ENCODE results near the gene SLC25A36. TPM values are rescaled to one million over a fixed set of nuclear protein-coding genes. Genes with fewer than 3 reads are reported as not detected.

Gene SLC25A36
- 10 to 100 TPM; 42.3 to 62.3 TPM for total RNA-seq

GRCh38 chr3:140941434-140942220, at the start of gene SLC25A36:
TSS of gene SLC25A36 (plus strand) at chr3:140941836. CDS start at chr3:140942055, 219 bp downstream.
- CTCF ChIA-PET, result interaction anchor here (0.7 to 2.5 kb wide), 3 partner anchors 15 to 244 kb away, joined by 3 to 5 read pairs (median 4); no protein-coding TSS in a partner anchor
- peak; percentile 98 for ATAC-seq

GRCh38 chr3:140896997-140897396, 44.6 kb upstream of the SLC25A36 start:
- Mint-ChIP-seq H3K9me3 (ENCODE audit: low read depth) (no peaks in the 10 kb centered on the region), H3K27me3 (peaks cover 19% of the 10 kb centered on the region), H3K4me3 (no peak overlapping the region), H3K27ac (no peak overlapping the region), H3K36me3 (ENCODE audit: low read depth) (no peaks in the 10 kb centered on the region), H3K4me1 (no peaks in the 10 kb centered on the region)
- ChIA-PET CTCF (interaction anchor here (1.5 to 2.2 kb wide), 3 partner anchors 10 to 295 kb away, joined by 4 to 7 read pairs (median 7); no protein-coding TSS in a partner anchor), POLR2A (no interaction called here)
- intact Hi-C loops (cut with DNase I, micrococcal nuclease), result no loop called here
- ATAC-seq (no peak), DNase-seq (no peak)

More at GRCh38 chr3:140941434-140942220, at the start of gene SLC25A36:
- H3K36me3 Mint-ChIP-seq (ENCODE audit: low read depth), result peaks cover 12% of the 10 kb centered on the region
- DNase-seq, result peak; percentile 99
- peak within 1 kb of the TSS; percentile 95 for H3K27ac Mint-ChIP-seq
- H3K4me3 Mint-ChIP-seq, result peak within 1 kb of the TSS; percentile 93
- H3K27me3 Mint-ChIP-seq, result no peaks in the 10 kb centered on the region
- peaks cover 2% of the 10 kb centered on the region for H3K9me3 Mint-ChIP-seq (ENCODE audit: low read depth)
- POLR2A ChIA-PET, result no interaction called here
- intact Hi-C loops (cut with DNase I, micrococcal nuclease), result loop anchor here (1.0 to 10.0 kb wide), 12 partner anchors 43 to 1599 kb away; partner anchors contain the start of genes COPB2 (in 2 of the 2), MRPS22 (in 1 of the 2), NMNAT3 (in 1 of the 2) and PXYLP1 (in 1 of the 2)
- H3K4me1 Mint-ChIP-seq, result peaks cover 37% of the 10 kb centered on the region

GRCh38 chr3:140898340-140899180, 43.1 kb upstream of the SLC25A36 start:
- intact Hi-C loops (cut with DNase I, micrococcal nuclease), result loop anchor here (1.0 to 2.0 kb wide), 6 partner anchors 43 to 294 kb away; partner anchors contain the start of gene SLC25A36 (in 1 of the 2)
- peak; percentile 11 for DNase-seq
- ChIA-PET CTCF (interaction anchor here (0.5 to 2.2 kb wide), 12 partner anchors 9 to 493 kb away, joined by 3 to 13 read pairs (median 4); no protein-coding TSS in a partner anchor), POLR2A (no interaction called here)
- Mint-ChIP-seq H3K9me3 (ENCODE audit: low read depth) (no peaks in the 10 kb centered on the region), H3K4me1 (no peaks in the 10 kb centered on the region), H3K27me3 (peaks cover 11% of the 10 kb centered on the region), H3K27ac (no peak overlapping the region), H3K36me3 (ENCODE audit: low read depth) (no peaks in the 10 kb centered on the region), H3K4me3 (no peak overlapping the region)
- peak; percentile 66 for ATAC-seq

GRCh38 chr3:140899363-140899762, 42.3 kb upstream of the SLC25A36 start:
- Mint-ChIP-seq H3K36me3 (ENCODE audit: low read depth) (no peaks in the 10 kb centered on the region), H3K27me3 (peaks cover 9% of the 10 kb centered on the region), H3K27ac (no peak overlapping the region), H3K4me3 (no peak overlapping the region), H3K9me3 (ENCODE audit: low read depth) (no peaks in the 10 kb centered on the region), H3K4me1 (no peaks in the 10 kb centered on the region)
- intact Hi-C loops (cut with DNase I, micrococcal nuclease), result loop anchor here in 1 of 2 experiments (2.0 kb wide), 2 partner anchors 73 to 205 kb away; no protein-coding TSS in a partner anchor
- CTCF ChIA-PET, result interaction anchor here (0.8 to 2.2 kb wide), 9 partner anchors 8 to 296 kb away, joined by 3 to 13 read pairs (median 5); no protein-coding TSS in a partner anchor
- DNase-seq, result no peak
- no peak for ATAC-seq
- POLR2A ChIA-PET, result no interaction called here

- CTCF ChIA-PET, result no interaction called here
- H3K4me3 Mint-ChIP-seq, result no peak overlapping the region
- H3K4me1 Mint-ChIP-seq, result no peaks in the 10 kb centered on the region
- H3K27me3 Mint-ChIP-seq, result no peaks in the 10 kb centered on the region
- H3K36me3 Mint-ChIP-seq (ENCODE audit: low read depth), result no peaks in the 10 kb centered on the region
- ATAC-seq, result no peak
- intact Hi-C loops (cut with DNase I, micrococcal nuclease), result no loop called here
- no peak overlapping the region for H3K27ac Mint-ChIP-seq
- no peaks in the 10 kb centered on the region for H3K9me3 Mint-ChIP-seq (ENCODE audit: low read depth)
- DNase-seq, result no peak
- POLR2A ChIA-PET, result no interaction called here
Measured at GRCh38 chr3:140902791-140903190, 38.8 kb upstream of the SLC25A36 start.

GRCh38 chr3:140903196-140903595, 38.4 kb upstream of the SLC25A36 start:
- Mint-ChIP-seq H3K36me3 (ENCODE audit: low read depth) (no peaks in the 10 kb centered on the region), H3K9me3 (ENCODE audit: low read depth) (no peaks in the 10 kb centered on the region), H3K4me1 (no peaks in the 10 kb centered on the region), H3K27ac (no peak overlapping the region), H3K4me3 (no peak overlapping the region), H3K27me3 (no peaks in the 10 kb centered on the region)
- POLR2A ChIA-PET, result no interaction called here
- no peak for DNase-seq
- intact Hi-C loops (cut with DNase I, micrococcal nuclease), result no loop called here
- no peak for ATAC-seq
- CTCF ChIA-PET, result no interaction called here

GRCh38 chr3:140904521-140904920, 37.1 kb upstream of the SLC25A36 start:
- DNase-seq (no peak), ATAC-seq (no peak)
- Mint-ChIP-seq H3K4me1 (no peaks in the 10 kb centered on the region), H3K9me3 (ENCODE audit: low read depth) (no peaks in the 10 kb centered on the region), H3K36me3 (ENCODE audit: low read depth) (no peaks in the 10 kb centered on the region), H3K27me3 (no peaks in the 10 kb centered on the region), H3K4me3 (no peak overlapping the region), H3K27ac (no peak overlapping the region)
- intact Hi-C loops (cut with DNase I, micrococcal nuclease), result no loop called here
- POLR2A ChIA-PET, result no interaction called here
- CTCF ChIA-PET, result no interaction called here

- no peak for ATAC-seq
- Mint-ChIP-seq H3K4me3 (no peak overlapping the region), H3K27me3 (no peaks in the 10 kb centered on the region), H3K9me3 (ENCODE audit: low read depth) (no peaks in the 10 kb centered on the region), H3K36me3 (ENCODE audit: low read depth) (no peaks in the 10 kb centered on the region), H3K4me1 (no peaks in the 10 kb centered on the region), H3K27ac (no peak overlapping the region)
- ChIA-PET POLR2A (no interaction called here), CTCF (interaction anchor here (0.6 kb wide), 1 partner anchor 287 kb away, joined by 3 read pairs; no protein-coding TSS in a partner anchor)
- DNase-seq, result no peak
- intact Hi-C loops (cut with DNase I, micrococcal nuclease), result no loop called here
Measured at GRCh38 chr3:140905559-140905958, 36.1 kb upstream of the SLC25A36 start.

GRCh38 chr3:140906785-140907184, 34.9 kb upstream of the SLC25A36 start:
- no peaks in the 10 kb centered on the region for H3K36me3 Mint-ChIP-seq (ENCODE audit: low read depth)
- POLR2A ChIA-PET, result no interaction called here
- H3K4me3 Mint-ChIP-seq, result no peak overlapping the region
- CTCF ChIA-PET, result interaction anchor here (0.6 to 1.7 kb wide), 2 partner anchors 9 to 134 kb away, joined by 3 to 7 read pairs; no protein-coding TSS in a partner anchor
- H3K9me3 Mint-ChIP-seq (ENCODE audit: low read depth), result no peaks in the 10 kb centered on the region
- ATAC-seq (no peak), DNase-seq (no peak)
- H3K4me1 Mint-ChIP-seq, result no peaks in the 10 kb centered on the region
- intact Hi-C loops (cut with DNase I, micrococcal nuclease), result no loop called here
- H3K27ac Mint-ChIP-seq, result no peak overlapping the region
- no peaks in the 10 kb centered on the region for H3K27me3 Mint-ChIP-seq

- H3K36me3 Mint-ChIP-seq (ENCODE audit: low read depth), result no peaks in the 10 kb centered on the region
- no peak for DNase-seq
- H3K4me1 Mint-ChIP-seq, result no peaks in the 10 kb centered on the region
- CTCF ChIA-PET, result no interaction called here
- POLR2A ChIA-PET, result no interaction called here
- intact Hi-C loops (cut with DNase I, micrococcal nuclease), result no loop called here
- H3K27ac Mint-ChIP-seq, result no peak overlapping the region
- H3K4me3 Mint-ChIP-seq, result no peak overlapping the region
- no peaks in the 10 kb centered on the region for H3K9me3 Mint-ChIP-seq (ENCODE audit: low read depth)
- ATAC-seq, result no peak
- peaks cover 1% of the 10 kb centered on the region for H3K27me3 Mint-ChIP-seq
Measured at GRCh38 chr3:140910860-140911259, 30.8 kb upstream of the SLC25A36 start.

- Mint-ChIP-seq H3K27me3 (peaks cover 4% of the 10 kb centered on the region), H3K4me1 (no peaks in the 10 kb centered on the region), H3K27ac (no peak overlapping the region), H3K4me3 (no peak overlapping the region), H3K36me3 (ENCODE audit: low read depth) (no peaks in the 10 kb centered on the region), H3K9me3 (ENCODE audit: low read depth) (no peaks in the 10 kb centered on the region)
- POLR2A ChIA-PET, result no interaction called here
- DNase-seq (no peak), ATAC-seq (no peak)
- CTCF ChIA-PET, result interaction anchor here (1.8 kb wide), 1 partner anchor 13 kb away, joined by 7 read pairs; no protein-coding TSS in a partner anchor
- intact Hi-C loops (cut with DNase I, micrococcal nuclease), result no loop called here
Measured at GRCh38 chr3:140911822-140912221, 29.8 kb upstream of the SLC25A36 start.
